Measurements from ENCODE around the gene MYH14.
"Not testable (repeated sequence)": the region's sequence is repeated elsewhere in the genome, so short reads cannot be mapped to it uniquely, and the experiment has no call there.

MYH14 gene

GRCh38 chr19:50320051-50320450, 116.6 kb downstream of the MYH14 start:
- DNase-seq (ENCODE audit: low spot score) = no peak

- no peak for DNase-seq (ENCODE audit: low spot score)
These were observed 117.2 kb downstream of the MYH14 start for GRCh38 chr19:50320596-50320995.

- no peak for DNase-seq (ENCODE audit: low spot score)
These were observed 118.4 kb downstream of the MYH14 start for GRCh38 chr19:50321831-50322230.

GRCh38 chr19:50322234-50322633, 118.8 kb downstream of the MYH14 start:
- DNase-seq (ENCODE audit: low spot score) = no peak

GRCh38 chr19:50322931-50323781, 119.7 kb downstream of the MYH14 start:
- DNase-seq (ENCODE audit: low spot score) = no peak

- DNase-seq (ENCODE audit: low spot score) = no peak
These were observed 120.3 kb downstream of the MYH14 start for GRCh38 chr19:50323782-50324133.

GRCh38 chr19:50324331-50324730, 120.9 kb downstream of the MYH14 start:
- no peak for DNase-seq (ENCODE audit: low spot score)

GRCh38 chr19:50325310-50326100, 122.1 kb downstream of the MYH14 start:
- DNase-seq (ENCODE audit: low spot score) = peak; percentile 56

- no peak for DNase-seq (ENCODE audit: low spot score)
These were observed 122.8 kb downstream of the MYH14 start for GRCh38 chr19:50326101-50326664.

GRCh38 chr19:50327013-50327412, 123.6 kb downstream of the MYH14 start:
- no peak for DNase-seq (ENCODE audit: low spot score)

GRCh38 chr19:50327461-50328223, 124.2 kb downstream of the MYH14 start:
- no peak for DNase-seq (ENCODE audit: low spot score)

- DNase-seq (ENCODE audit: low spot score) = no peak
These were observed 124.9 kb downstream of the MYH14 start for GRCh38 chr19:50328224-50328872.

GRCh38 chr19:50328873-50329145, 125.4 kb downstream of the MYH14 start:
- no peak for DNase-seq (ENCODE audit: low spot score)

GRCh38 chr19:50329146-50329925, 125.9 kb downstream of the MYH14 start, which contains the start of gene KCNC3:
KCNC3 (minus strand) TSS chr19:50329377; CDS start chr19:50329082, 295 bp downstream.
- peak; percentile 99 for DNase-seq (ENCODE audit: low spot score)

GRCh38 chr19:50329926-50330294, 126.5 kb downstream of the MYH14 start:
- not testable (repeated sequence) for DNase-seq (ENCODE audit: low spot score)

- DNase-seq (ENCODE audit: low spot score) = peak; percentile 89
These were observed 127.1 kb downstream of the MYH14 start for GRCh38 chr19:50330365-50331078.

- DNase-seq (ENCODE audit: low spot score) = no peak
These were observed 128.0 kb downstream of the MYH14 start for GRCh38 chr19:50331221-50331993.

GRCh38 chr19:50331994-50332243, 128.5 kb downstream of the MYH14 start:
- DNase-seq (ENCODE audit: low spot score) = no peak

- peak; percentile 57 for DNase-seq (ENCODE audit: low spot score)
These were observed 129.0 kb downstream of the MYH14 start for GRCh38 chr19:50332244-50333038.
